Activated naive CD8-positive, alpha-beta T cell (primary cell): ENCODE results near the gene NARF.
"Not testable (repeated sequence)": the region's sequence is repeated elsewhere in the genome, so short reads cannot be mapped to it uniquely, and the experiment has no call there.

Experiments
- H3K27ac Mint-ChIP-seq: one replicate; pipeline ENCODE4 v1.8.0; 2021; ENCODE audit warnings: mixed read lengths
- H3K27me3 Mint-ChIP-seq: one replicate; pipeline ENCODE4 v1.8.0; 2021; ENCODE audit warnings: mixed read lengths
- H3K36me3 Mint-ChIP-seq: one replicate; pipeline ENCODE4 v1.8.0; 2021; ENCODE audit warnings: mixed read lengths
- H3K4me1 Mint-ChIP-seq: one replicate; pipeline ENCODE4 v1.8.0; 2021; ENCODE audit warnings: low read depth, mixed read lengths
- H3K4me3 Mint-ChIP-seq: one replicate; pipeline ENCODE4 v1.8.0; 2021; ENCODE audit warnings: mild to moderate bottlenecking, mixed read lengths
- H3K9me3 Mint-ChIP-seq: one replicate; pipeline ENCODE4 v1.8.0; 2021; ENCODE audit warnings: low read depth, mixed read lengths

The NARF gene

DNA sequence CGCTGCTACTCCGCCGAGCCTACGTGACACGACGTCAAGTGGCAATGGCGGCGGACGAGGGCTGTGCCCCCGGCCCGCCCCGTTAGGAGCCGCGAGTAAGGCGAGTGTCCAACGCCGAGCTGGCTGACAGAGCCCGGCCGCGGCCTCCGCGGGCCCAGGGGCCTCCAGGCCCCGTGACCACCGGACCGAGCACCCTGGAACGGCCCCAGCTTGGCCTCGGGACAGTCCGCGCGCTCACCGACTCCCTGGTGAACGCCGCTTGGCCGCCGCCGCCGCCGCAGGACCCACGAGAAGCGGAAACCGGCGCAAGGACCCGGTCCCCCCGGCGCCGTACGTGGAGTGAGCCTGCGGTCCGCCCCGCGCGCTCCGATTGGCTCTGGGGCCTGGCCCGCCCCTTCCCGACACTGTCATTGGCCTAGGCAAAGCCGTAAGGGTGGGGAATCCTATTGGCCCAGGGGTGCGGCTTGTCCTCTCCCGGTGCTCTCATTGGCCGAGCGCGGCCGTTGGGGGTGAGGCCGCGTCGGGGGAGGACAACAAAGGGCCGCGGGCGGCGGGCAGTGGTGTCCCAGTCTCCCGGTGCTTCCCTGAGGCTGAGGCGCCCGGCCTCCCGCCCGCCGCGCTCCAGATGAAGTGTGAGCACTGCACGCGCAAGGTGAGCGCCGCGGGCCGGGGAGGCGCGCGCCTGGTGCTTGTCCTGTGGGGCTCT lies at the start of gene NARF:
Gene NARF, plus strand, starts transcription at position 563 of the 706 bp plus-strand sequence. Its CDS starts 63 bp downstream, at position 626.
- H3K27ac Mint-ChIP-seq = peak within 1 kb of the TSS; percentile 95
- H3K4me1 Mint-ChIP-seq = peaks cover 27% of the 10 kb centered on the region
- H3K4me3 Mint-ChIP-seq = peak within 1 kb of the TSS; percentile 89
- no peaks in the 10 kb centered on the region for H3K27me3 Mint-ChIP-seq
- H3K36me3 Mint-ChIP-seq = no peaks in the 10 kb centered on the region
- H3K9me3 Mint-ChIP-seq = no peaks in the 10 kb centered on the region

DNA sequence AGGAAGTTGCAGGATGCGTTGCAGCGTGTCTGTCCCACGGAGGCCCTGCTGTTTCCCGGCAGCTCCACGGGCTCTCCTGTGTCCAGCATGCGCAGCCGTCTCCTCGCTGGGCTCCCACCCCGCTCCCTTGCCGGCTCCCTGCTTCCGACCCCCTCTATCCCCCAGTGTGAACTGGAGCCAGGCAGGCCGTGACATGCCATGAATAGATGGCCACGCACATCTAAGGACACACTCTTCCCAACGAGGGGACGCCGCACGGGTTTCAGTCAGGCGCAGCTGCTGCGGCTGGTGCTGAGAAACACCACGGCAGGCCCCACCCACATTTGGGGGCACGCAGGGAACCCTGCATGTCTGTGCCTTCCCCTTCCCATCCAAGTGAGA lies 49.6 kb upstream of the NARF start:
- H3K4me3 Mint-ChIP-seq = no peak overlapping the region
- peaks cover 4% of the 10 kb centered on the region for H3K4me1 Mint-ChIP-seq
- H3K36me3 Mint-ChIP-seq = peaks cover 2% of the 10 kb centered on the region
- H3K27ac Mint-ChIP-seq = no peak overlapping the region
- H3K27me3 Mint-ChIP-seq = no peaks in the 10 kb centered on the region
- no peaks in the 10 kb centered on the region for H3K9me3 Mint-ChIP-seq

DNA sequence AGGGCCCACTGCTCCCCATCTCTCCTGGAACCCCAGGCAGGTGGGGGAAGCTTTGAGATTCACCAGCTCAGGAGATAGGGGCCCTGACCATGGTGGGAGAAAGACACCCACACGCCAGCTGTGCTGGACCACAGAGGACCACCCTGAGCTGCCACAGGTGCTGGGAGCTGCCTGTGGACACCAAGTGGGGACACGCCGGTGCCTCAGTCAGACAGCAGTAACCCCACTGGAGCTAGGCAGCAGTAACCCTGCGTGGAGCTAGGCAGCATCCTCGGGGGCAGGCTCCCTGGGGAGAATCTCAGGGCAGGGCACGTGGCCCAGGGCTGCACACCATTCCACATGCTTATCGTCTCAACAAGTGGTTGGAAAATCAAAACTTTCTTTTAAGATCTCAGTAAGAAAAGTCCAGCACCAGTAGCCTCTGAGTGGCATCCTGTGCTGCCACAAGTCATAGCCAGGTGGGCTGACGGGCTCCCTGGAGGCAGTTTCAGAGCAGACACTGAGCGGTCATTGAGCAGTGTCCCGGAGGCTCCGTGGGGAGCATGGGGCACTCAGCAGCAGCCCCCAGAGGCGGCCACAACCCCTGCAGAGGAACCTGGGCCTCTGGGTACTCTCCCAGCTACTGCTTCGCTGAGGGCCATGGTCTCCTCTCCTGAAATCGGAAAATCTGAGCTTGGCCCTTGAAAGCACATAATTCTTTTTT lies 48.4 kb upstream of the NARF start:
- H3K4me1 Mint-ChIP-seq = peaks cover 11% of the 10 kb centered on the region
- no peak overlapping the region for H3K27ac Mint-ChIP-seq
- no peaks in the 10 kb centered on the region for H3K9me3 Mint-ChIP-seq
- no peaks in the 10 kb centered on the region for H3K27me3 Mint-ChIP-seq
- H3K36me3 Mint-ChIP-seq = peaks cover 4% of the 10 kb centered on the region
- H3K4me3 Mint-ChIP-seq = no peak overlapping the region

DNA sequence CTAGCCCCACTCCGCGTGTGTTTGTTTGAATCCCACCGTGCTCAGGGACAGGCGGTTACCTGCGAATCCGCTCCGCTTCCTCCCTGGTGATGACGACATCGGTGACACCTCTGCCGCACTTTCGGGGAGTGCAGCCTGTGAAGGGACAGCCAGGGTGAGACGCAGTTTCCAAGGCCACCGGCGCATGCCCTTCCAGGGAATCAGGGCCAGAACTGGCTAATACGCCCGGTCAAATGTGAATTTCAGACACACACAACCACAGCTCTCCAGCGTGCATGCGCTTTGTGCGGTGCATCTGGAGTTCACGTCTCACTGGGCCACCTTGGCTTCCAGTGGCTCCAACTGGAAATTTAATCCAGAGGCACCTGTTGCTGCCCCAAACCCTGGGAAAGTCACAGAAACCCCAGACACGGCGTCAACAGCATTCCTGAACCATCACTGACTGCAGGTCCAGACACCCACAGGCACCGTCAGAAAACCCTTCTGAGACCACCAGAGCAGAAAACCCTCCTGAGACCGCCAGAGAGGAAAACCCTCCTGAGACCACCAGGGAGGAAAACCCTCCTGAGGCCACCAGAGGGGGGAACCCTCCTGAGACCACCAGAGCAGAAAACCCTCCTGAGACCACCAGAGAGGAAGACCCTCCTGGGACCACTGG lies 47.0 kb upstream of the NARF start:
- no peaks in the 10 kb centered on the region for H3K9me3 Mint-ChIP-seq
- no peak overlapping the region for H3K4me3 Mint-ChIP-seq
- no peak overlapping the region for H3K27ac Mint-ChIP-seq
- peaks cover 4% of the 10 kb centered on the region for H3K36me3 Mint-ChIP-seq
- peaks cover 14% of the 10 kb centered on the region for H3K4me1 Mint-ChIP-seq
- H3K27me3 Mint-ChIP-seq = no peaks in the 10 kb centered on the region

DNA sequence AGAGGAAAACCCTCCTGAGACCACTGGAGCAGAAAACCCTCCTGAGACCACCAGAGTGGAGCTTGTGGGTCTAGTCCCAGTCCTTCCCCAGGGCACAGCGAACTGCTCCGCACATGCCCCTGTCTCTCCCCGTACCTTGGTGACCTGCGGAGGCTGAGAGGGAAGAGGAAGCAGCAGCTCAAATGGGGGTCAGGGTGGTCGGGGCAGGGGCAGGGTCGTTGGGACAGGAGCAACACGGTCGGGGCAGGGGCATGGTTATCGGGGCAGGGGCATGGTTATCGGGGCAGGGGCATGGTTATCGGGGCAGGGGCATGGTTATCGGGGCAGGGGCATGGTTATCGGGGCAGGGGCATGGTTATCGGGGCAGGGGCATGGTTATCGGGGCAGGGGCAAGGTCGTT lies 46.5 kb upstream of the NARF start:
- not testable (repeated sequence) for H3K36me3 Mint-ChIP-seq, H3K27ac Mint-ChIP-seq, H3K4me3 Mint-ChIP-seq, H3K27me3 Mint-ChIP-seq, H3K9me3 Mint-ChIP-seq
- H3K4me1 Mint-ChIP-seq = peaks cover 14% of the 10 kb centered on the region

DNA sequence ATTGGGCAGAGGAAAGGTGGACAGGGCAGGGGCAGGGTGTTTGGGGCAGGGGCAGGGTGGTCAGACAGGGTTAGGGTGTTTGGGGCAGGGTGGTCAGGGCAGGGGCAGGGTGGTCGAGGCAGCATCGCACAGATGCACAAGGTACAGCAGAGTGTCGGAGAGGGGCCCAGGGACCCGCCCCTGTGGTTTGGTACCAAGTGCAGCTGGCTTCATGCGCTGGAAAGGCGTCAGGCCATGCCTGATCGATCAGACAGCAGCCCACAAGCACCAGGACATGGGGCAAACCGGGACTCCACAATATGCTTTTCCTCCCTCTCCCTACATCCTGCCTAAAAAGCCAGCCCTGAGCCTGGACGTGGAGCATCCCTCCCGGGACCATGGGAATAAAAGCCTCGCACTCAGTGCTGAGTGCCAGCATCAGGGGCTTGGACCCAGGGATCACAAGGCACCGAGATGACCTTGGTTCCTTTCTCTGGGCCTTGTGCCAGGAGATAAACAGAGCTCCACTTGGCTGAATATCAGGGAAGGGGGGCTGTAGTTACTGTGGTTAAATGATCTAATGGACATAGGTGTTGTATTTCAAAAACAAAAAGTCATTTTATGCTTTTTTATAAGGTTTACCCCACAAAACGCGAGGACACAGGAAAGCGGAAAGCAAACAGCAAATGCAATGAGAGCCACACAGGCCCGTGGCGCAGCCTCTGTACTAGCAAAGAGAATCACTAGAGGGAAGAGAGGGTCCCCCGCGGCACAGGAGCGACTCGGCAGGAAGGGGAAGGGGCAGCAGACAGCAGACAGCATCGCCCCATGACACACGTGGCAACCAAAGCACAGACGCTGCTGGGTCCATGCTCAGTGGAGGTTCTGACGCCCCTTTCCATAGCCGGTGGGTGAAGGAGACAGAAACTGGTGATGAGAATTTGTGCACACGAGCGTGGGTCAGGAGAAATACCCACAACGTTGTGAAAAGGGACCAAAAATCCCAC lies 45.7 kb upstream of the NARF start:
- H3K4me1 Mint-ChIP-seq = peaks cover 14% of the 10 kb centered on the region
- H3K9me3 Mint-ChIP-seq = no peaks in the 10 kb centered on the region
- no peaks in the 10 kb centered on the region for H3K27me3 Mint-ChIP-seq
- H3K4me3 Mint-ChIP-seq = no peak overlapping the region
- H3K27ac Mint-ChIP-seq = no peak overlapping the region
- H3K36me3 Mint-ChIP-seq = peaks cover 2% of the 10 kb centered on the region

DNA sequence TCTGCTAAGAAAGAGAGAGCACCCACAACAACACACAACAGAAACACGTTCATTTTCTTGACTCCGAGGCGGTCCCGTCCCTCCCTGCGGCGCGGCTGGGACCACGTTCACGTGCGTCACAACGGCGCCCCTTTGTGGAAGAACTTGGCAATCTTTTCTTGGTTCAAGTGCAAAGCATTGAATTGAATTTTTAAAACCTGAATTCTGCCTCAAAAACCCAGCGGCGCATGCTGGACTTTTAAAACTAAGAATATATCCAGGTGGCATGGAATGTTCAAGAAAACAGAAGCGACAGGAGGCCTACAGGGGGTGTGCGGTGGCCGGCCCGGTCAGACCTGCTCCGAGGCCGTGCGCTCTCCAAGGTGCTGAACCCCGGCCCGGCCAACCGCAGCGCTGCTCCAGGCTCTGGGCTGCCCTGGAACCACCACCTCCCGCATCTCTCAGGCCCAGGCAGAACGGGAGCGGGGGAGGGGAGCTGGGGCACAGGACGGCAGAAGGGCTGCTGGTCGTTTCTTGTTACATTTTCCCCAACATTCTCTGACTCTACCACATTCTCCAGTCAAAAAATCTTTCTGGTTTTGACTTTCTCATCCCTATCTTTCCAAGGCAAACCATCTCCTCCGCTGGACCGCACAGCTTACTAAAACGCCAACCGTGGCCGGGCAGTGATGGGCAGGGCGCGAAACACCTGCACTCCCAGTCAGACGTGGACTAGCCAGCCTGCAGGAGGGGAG lies 43.8 kb upstream of the NARF start:
- no peaks in the 10 kb centered on the region for H3K9me3 Mint-ChIP-seq
- no peak overlapping the region for H3K27ac Mint-ChIP-seq
- peaks cover 2% of the 10 kb centered on the region for H3K36me3 Mint-ChIP-seq
- H3K4me1 Mint-ChIP-seq = peaks cover 20% of the 10 kb centered on the region
- no peaks in the 10 kb centered on the region for H3K27me3 Mint-ChIP-seq
- no peak overlapping the region for H3K4me3 Mint-ChIP-seq

DNA sequence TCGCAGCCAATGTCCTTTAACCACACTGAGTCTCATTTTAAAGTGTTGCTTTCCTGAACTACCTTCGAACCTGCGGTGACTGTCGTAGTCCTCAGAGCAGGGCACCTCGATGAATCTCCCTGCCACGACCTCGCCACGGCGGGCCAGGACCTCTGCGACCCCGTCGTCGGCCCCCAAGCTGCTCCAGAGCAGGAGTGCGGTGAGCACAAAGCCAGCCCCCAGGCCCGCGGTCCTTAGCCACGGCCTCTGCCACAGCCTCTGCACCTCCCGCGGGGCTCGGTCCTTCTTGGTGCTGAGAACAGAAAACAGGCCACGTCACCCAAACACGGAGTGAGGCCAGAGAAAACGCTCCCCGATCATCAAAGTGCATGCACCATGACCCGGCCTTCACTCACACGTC lies 43.2 kb upstream of the NARF start:
- H3K4me3 Mint-ChIP-seq = no peak overlapping the region
- peaks cover 2% of the 10 kb centered on the region for H3K36me3 Mint-ChIP-seq
- no peaks in the 10 kb centered on the region for H3K9me3 Mint-ChIP-seq
- H3K27ac Mint-ChIP-seq = no peak overlapping the region
- no peaks in the 10 kb centered on the region for H3K27me3 Mint-ChIP-seq
- peaks cover 26% of the 10 kb centered on the region for H3K4me1 Mint-ChIP-seq

DNA sequence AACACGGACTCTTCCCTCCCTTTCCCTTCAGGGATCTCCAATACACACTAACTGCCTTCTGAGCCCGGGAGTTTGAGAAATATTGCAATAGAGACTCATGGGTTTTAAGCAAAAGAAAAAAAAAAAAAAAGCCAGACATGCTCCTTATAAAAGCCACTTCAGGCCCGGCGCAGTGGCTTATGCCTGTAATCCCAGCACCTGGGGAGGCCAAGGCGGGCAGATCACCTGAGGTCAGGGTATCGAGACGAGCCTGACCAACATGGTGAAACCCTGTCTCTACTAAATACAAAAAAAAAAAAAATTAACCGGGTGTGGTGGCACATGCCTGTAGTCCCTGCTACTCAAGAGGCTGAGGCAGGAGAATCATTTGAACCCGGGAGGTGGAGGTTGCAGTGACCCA lies 42.8 kb upstream of the NARF start:
- no peak overlapping the region for H3K27ac Mint-ChIP-seq
- H3K4me3 Mint-ChIP-seq = no peak overlapping the region
- no peaks in the 10 kb centered on the region for H3K9me3 Mint-ChIP-seq
- H3K4me1 Mint-ChIP-seq = peaks cover 26% of the 10 kb centered on the region
- H3K36me3 Mint-ChIP-seq = peaks cover 2% of the 10 kb centered on the region
- no peaks in the 10 kb centered on the region for H3K27me3 Mint-ChIP-seq

DNA sequence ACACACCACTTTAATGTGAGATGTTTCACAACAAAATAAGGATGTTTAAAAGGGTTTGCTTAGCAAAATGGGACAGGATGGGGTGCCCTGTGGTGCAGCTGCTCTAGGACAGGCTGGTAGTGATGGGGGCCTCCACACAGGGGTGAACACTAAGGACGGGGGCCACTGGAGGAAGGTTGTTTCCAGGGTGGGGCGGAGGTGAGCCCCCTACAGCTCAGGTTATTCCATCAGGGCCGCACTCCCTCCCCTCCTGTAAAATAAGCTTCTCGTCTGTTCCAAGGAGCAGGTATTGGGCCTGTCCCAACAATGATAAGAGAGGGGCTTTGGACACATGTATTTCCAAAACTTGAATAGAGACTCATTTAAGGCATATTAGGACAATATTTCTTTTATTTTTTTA lies 42.3 kb upstream of the NARF start:
- H3K9me3 Mint-ChIP-seq = no peaks in the 10 kb centered on the region
- H3K4me1 Mint-ChIP-seq = peaks cover 26% of the 10 kb centered on the region
- no peak overlapping the region for H3K27ac Mint-ChIP-seq
- no peak overlapping the region for H3K4me3 Mint-ChIP-seq
- peaks cover 5% of the 10 kb centered on the region for H3K36me3 Mint-ChIP-seq
- H3K27me3 Mint-ChIP-seq = no peaks in the 10 kb centered on the region

DNA sequence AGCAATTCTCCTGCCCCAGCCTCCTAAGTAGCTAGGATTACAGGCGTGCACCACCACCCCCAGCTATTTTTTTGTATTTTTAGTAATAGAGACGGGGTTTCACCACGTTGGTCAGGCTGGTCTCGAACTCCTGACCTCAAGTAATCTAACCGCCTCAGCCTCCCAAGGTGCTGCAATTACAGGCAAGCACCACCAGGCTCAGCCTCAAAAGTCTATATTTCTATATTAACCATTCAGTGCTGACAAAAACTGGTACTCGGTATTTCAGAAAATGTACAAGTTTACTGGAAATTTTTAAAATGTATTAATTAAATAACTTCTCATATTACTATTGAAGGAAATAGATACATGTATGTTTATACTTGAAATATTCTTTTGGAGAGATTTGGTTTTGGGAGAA lies 41.8 kb upstream of the NARF start:
- H3K27me3 Mint-ChIP-seq = no peaks in the 10 kb centered on the region
- H3K4me3 Mint-ChIP-seq = no peak overlapping the region
- H3K36me3 Mint-ChIP-seq = peaks cover 5% of the 10 kb centered on the region
- H3K4me1 Mint-ChIP-seq = peaks cover 26% of the 10 kb centered on the region
- no peaks in the 10 kb centered on the region for H3K9me3 Mint-ChIP-seq
- H3K27ac Mint-ChIP-seq = no peak overlapping the region

DNA sequence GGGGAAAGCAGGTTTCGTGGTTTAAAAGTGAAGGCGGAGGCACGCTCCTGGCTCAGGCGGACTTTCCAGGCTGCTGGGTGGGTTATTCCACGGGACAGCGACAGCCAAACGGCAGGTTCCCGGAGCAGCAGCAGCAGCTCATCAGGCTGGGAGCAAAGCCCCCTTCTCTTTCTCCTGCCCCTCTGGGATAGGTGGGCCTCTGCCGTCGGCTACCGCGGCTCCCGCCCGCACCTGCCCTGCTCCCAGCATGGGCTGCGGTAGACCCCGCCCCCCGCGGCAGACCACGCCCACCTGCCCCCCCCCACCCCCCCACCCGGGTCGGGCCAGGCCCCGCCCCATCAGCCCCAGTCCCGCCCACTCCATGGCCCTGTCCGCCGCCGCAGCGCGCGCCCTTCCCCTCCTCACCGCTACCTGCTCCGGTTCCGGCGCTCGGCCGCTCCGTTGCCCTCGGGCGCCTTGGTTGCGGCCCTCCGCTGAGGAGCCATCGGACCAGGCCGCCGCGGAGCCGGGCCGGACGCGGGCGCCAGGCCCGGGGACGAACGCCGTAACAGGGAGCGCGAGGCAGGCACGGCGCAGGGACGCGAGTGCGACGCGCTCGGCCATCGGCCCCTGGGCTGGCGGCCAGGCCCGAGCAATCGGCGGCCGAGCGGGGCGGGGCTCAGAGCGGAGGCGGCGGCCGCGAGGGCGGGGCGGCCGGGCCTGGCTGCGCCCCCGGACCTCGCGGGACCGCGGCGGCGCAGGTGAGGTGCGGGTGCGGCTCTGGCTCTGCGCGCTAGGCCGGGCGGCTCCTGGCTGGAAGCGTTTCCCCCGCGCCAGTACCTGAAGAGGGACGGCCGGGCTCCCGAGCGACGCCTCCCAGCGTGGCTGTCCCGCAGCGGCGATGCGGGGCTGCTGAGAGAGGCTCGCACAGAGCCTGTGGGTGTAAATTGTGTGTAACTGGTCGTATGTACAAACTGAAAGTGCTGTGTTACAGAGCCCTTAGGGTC lies 40.2 kb upstream of the NARF start, which contains the start of the genes HEXD and OGFOD3:
Gene HEXD, plus strand, starts transcription at position 347 of the 986 bp plus-strand sequence. CDS start 1,453 bp downstream, outside the sequence.
Gene OGFOD3, minus strand, starts transcription at position 586 of the 986 bp plus-strand sequence. Its CDS starts 101 bp downstream, at position 485.
- H3K27me3 Mint-ChIP-seq = no peaks in the 10 kb centered on the region
- H3K4me1 Mint-ChIP-seq = peaks cover 26% of the 10 kb centered on the region
- H3K4me3 Mint-ChIP-seq = peak within 1 kb of the TSS; percentile 82
- peaks cover 10% of the 10 kb centered on the region for H3K36me3 Mint-ChIP-seq
- peak within 1 kb of the TSS; percentile 61 for H3K27ac Mint-ChIP-seq
- H3K9me3 Mint-ChIP-seq = no peaks in the 10 kb centered on the region

DNA sequence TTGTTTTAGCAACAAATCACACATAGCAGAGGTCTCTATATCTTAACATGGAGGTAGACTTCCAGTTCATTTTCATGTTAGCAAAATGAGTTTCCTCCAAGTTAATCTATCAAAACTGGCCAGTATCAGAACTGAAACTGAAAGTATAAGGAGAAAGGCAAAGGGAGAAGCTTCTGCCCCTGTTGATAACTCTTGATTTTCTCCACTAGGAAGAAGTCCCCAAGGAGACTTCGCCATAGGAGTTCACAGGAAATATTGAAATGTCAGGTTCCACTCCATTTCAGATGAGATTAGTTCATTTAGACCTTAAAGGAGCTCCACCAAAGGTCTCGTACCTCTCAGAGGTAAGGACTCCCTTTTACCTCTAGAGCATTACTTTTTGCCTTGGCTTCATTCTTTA lies 39.0 kb upstream of the NARF start:
- peak overlapping the region; percentile 78 for H3K27ac Mint-ChIP-seq
- peaks cover 8% of the 10 kb centered on the region for H3K36me3 Mint-ChIP-seq
- H3K9me3 Mint-ChIP-seq = no peaks in the 10 kb centered on the region
- H3K4me1 Mint-ChIP-seq = peaks cover 25% of the 10 kb centered on the region
- no peaks in the 10 kb centered on the region for H3K27me3 Mint-ChIP-seq
- H3K4me3 Mint-ChIP-seq = peak overlapping the region; percentile 82
